IMR-90 (cell line): Measurements from ENCODE around the gene GSE1. TPM values are rescaled to one million over a fixed set of nuclear protein-coding genes. Genes with fewer than 3 reads are reported as not detected.

Source experiments
- ATAC-seq: fragments of 200-7000 bp; cut with Tn5 transposase; 2 replicates; pipeline ENCODE4 v1.9.1; 2020; ENCODE audit warnings: low read depth, mild to moderate bottlenecking, moderate library complexity
- BruUV-seq: library from RNA; stranded (reverse); fragments of 400-500 nt; replicated peaks from 2 replicates; lab custom pipeline; 2021; lab: Mats Ljungman, UMichigan
- CTCF ChIA-PET: fragments of 300-600 bp; formaldehyde crosslinking; extraction: SDS; loops from one replicate; lab custom pipeline; 2021; ENCODE audit warnings: antibody characterized with exemption; lab: Yijun Ruan, JAX
- POLR2A ChIA-PET: fragments of 300-600 bp; sonication (Branson Sonifier 250); formaldehyde crosslinking; loops from one replicate; lab custom pipeline; 2022; ENCODE audit warnings: antibody characterized with exemption; ENCODE audit not compliant: unreplicated experiment; lab: Charles Lee
- DNase-seq: peaks from one replicate; pipeline ENCODE4 v3.0.0; 2013
- H2AFZ ChIP-seq: replicated peaks from 2 replicates; pipeline ENCODE3; 2013; ENCODE audit warnings: low read length, mild to moderate bottlenecking; ENCODE audit not compliant: poor library complexity
- H2AK5ac ChIP-seq: 2 replicates; pipeline ENCODE4 v1.6.1; 2013; ENCODE audit warnings: low read depth, low read length, inconsistent platforms
- H2AK9ac ChIP-seq: replicated peaks from 2 replicates; pipeline ENCODE3; 2013; ENCODE audit warnings: mild to moderate bottlenecking, low read depth, low read length, moderate library complexity; ENCODE audit not compliant: poor library complexity
- H2BK120ac ChIP-seq: 2 replicates; pipeline ENCODE4 v1.6.1; 2013; ENCODE audit warnings: low read depth, low read length, inconsistent platforms
- H2BK15ac ChIP-seq: 3 replicates; pipeline ENCODE4 v1.6.1; 2013; ENCODE audit warnings: low read depth, low read length, inconsistent platforms
- H2BK20ac ChIP-seq: 2 replicates; pipeline ENCODE4 v1.6.1; 2013; ENCODE audit warnings: low read depth, mild to moderate bottlenecking, inconsistent platforms, low read length, moderate library complexity
- H2BK5ac ChIP-seq: 2 replicates; pipeline ENCODE4 v1.6.1; 2013; ENCODE audit warnings: mild to moderate bottlenecking, low read depth, low read length, inconsistent platforms; ENCODE audit not compliant: poor library complexity, severe bottlenecking
- H3K14ac ChIP-seq: replicated peaks from 2 replicates; pipeline ENCODE4 v1.6.1; 2013; ENCODE audit warnings: low read depth, low read length, inconsistent platforms
- H3K18ac ChIP-seq: 2 replicates; pipeline ENCODE4 v1.6.1; 2013; ENCODE audit warnings: low read depth, low read length, control low read depth
- H3K23ac ChIP-seq: 2 replicates; pipeline ENCODE4 v1.6.1; 2013; ENCODE audit warnings: low read depth, low read length, inconsistent platforms
- H3K27ac ChIP-seq: 2 replicates; pipeline ENCODE4 v1.5.1; 2013; ENCODE audit warnings: mild to moderate bottlenecking, control low read depth, low read length; ENCODE audit not compliant: insufficient read depth
- H3K27me3 ChIP-seq: 2 replicates; pipeline ENCODE4 v1.6.1; 2013; ENCODE audit warnings: low read length; ENCODE audit not compliant: control insufficient read depth, insufficient read depth
- H3K36me3 ChIP-seq: 2 replicates; pipeline ENCODE4 v1.6.1; 2013; ENCODE audit warnings: low read length, mixed read lengths; ENCODE audit not compliant: control insufficient read depth, insufficient read depth
- H3K4ac ChIP-seq: 2 replicates; pipeline ENCODE4 v1.6.1; 2013; ENCODE audit warnings: low read depth, low read length, inconsistent platforms
- H3K4me1 ChIP-seq: 2 replicates; pipeline ENCODE4 v1.6.1; 2013; ENCODE audit warnings: low read length, mixed read lengths; ENCODE audit not compliant: control insufficient read depth, insufficient read depth
- H3K4me2 ChIP-seq: 2 replicates; pipeline ENCODE4 v1.6.1; 2013; ENCODE audit warnings: low read depth, mild to moderate bottlenecking, control low read depth, low read length, moderate library complexity
- H3K4me3 ChIP-seq: 2 replicates; pipeline ENCODE4 v1.5.1; 2013; ENCODE audit warnings: low read depth, mild to moderate bottlenecking, control low read depth, low read length, moderate library complexity; ENCODE audit not compliant: insufficient read depth
- H3K56ac ChIP-seq: 2 replicates; pipeline ENCODE4 v1.6.1; 2013; ENCODE audit warnings: low read length, inconsistent platforms; ENCODE audit not compliant: insufficient read depth; ENCODE audit errors: extremely low read depth
- H3K79me1 ChIP-seq, 2 experiments: 2 replicates each; pipeline ENCODE4 v1.6.1; 2013; ENCODE audit warnings: low read length in 2 of 2, inconsistent platforms in 1 of 2, low read depth in 1 of 2
- H3K9ac ChIP-seq: 2 replicates; pipeline ENCODE4 v1.6.1; 2013; ENCODE audit warnings: low read depth, low read length, control low read depth
- H3K9me1 ChIP-seq: 2 replicates; pipeline ENCODE4 v1.6.1; 2013; ENCODE audit warnings: low read length, inconsistent platforms; ENCODE audit not compliant: insufficient read depth
- H3K9me3 ChIP-seq: 2 replicates; pipeline ENCODE4 v1.6.1; 2013; ENCODE audit warnings: low read length; ENCODE audit not compliant: control insufficient read depth, insufficient read depth
- H4K20me1 ChIP-seq: 2 replicates; pipeline ENCODE4 v1.6.1; 2013; ENCODE audit warnings: low read length, inconsistent platforms; ENCODE audit not compliant: insufficient read depth
- H4K5ac ChIP-seq: 2 replicates; pipeline ENCODE4 v1.6.1; 2013; ENCODE audit warnings: mild to moderate bottlenecking, low read depth, low read length, control low read depth
- H4K8ac ChIP-seq, 2 experiments: 2 replicates each; pipeline ENCODE4 v1.6.1; 2013; ENCODE audit warnings: low read depth in 2 of 2, low read length in 2 of 2, control low read depth in 1 of 2, inconsistent platforms in 1 of 2
- H4K91ac ChIP-seq: 2 replicates; pipeline ENCODE4 v1.6.1; 2013; ENCODE audit warnings: low read depth, low read length, inconsistent platforms; ENCODE audit not compliant: insufficient read depth
- BHLHE40 ChIP-seq: fragments of 150-350 bp; IDR thresholded peaks from 2 replicates; pipeline ENCODE4 v1.6.1; 2016; ENCODE audit warnings: mild to moderate bottlenecking, low read depth, low read length
- CHD1 ChIP-seq: IDR thresholded peaks from 2 replicates; pipeline ENCODE4 v1.6.1; 2012; ENCODE audit warnings: low read depth, low read length, improper control_type of control experiment
- MAFK ChIP-seq: IDR thresholded peaks from 2 replicates; pipeline ENCODE4 v1.6.1; 2012; ENCODE audit warnings: low read depth, low read length, improper control_type of control experiment
- NFE2L2 ChIP-seq: fragments of 150-350 bp; IDR thresholded peaks from 2 replicates; pipeline ENCODE4 v1.6.1; 2016; ENCODE audit warnings: low read depth, mild to moderate bottlenecking, low read length
- WGBS, 2 experiments: methylation state at CpG; one replicate each; pipeline versions ENCODE4 v1.1.5 to v1.1.7; 2013; ENCODE audit warnings: missing lambda C conversion rate in 2 of 2; ENCODE audit not compliant: insufficient read length in 1 of 2; ENCODE audit errors: extremely low coverage in 2 of 2; 5-methylcytosine and 5-hydroxymethylcytosine counted together
- dilution Hi-C: fragments of 300-500 bp; cut with HindIII; formaldehyde crosslinking; loops from one replicate; pipeline ENCODE4 v1.14.3; 2018; ENCODE audit warnings: low sequenced_read_pairs; ENCODE audit not compliant: unreplicated experiment
- in situ Hi-C: fragments of 300-500 bp; cut with MboI; formaldehyde crosslinking; loops from 3 replicates; pipeline ENCODE4 v1.14.3; 2019; ENCODE audit warnings: low sequenced_read_pairs, inconsistent platforms, mixed read lengths
- intact Hi-C: fragments of 100-400 bp; cut with micrococcal nuclease; formaldehyde crosslinking; loops from 2 replicates; pipeline ENCODE4 v1.10.0; 2022
- polyA plus RNA-seq, 3 experiments: library from polyadenylated mRNA; depleted of rRNA; stranded (reverse); fragments of >200 nt; gene quantifications; 2 replicates each; pipeline ENCODE4 v1.2.3, GENCODE V29; 2012; ENCODE audit warnings: low replicate concordance in 1 of 3
- total RNA-seq: library from RNA; depleted of rRNA; stranded (reverse); fragments of >200 nt; gene quantifications from 2 replicates; pipeline ENCODE4 v1.2.3, GENCODE V29; 2012
- TF ChIP-seq, protein P1 (sequence below): conservative IDR thresholded peaks from 2 replicates; pipeline ENCODE4 v1.5.1; 2012; ENCODE audit warnings: mild to moderate bottlenecking, low read depth, low read length, improper control_type of control experiment

Gene GSE1
- total and polyA plus RNA-seq, 2 of the 4 experiments (the other 2 are of a cell fraction) = 14.9 to 25.5 TPM

DNA sequence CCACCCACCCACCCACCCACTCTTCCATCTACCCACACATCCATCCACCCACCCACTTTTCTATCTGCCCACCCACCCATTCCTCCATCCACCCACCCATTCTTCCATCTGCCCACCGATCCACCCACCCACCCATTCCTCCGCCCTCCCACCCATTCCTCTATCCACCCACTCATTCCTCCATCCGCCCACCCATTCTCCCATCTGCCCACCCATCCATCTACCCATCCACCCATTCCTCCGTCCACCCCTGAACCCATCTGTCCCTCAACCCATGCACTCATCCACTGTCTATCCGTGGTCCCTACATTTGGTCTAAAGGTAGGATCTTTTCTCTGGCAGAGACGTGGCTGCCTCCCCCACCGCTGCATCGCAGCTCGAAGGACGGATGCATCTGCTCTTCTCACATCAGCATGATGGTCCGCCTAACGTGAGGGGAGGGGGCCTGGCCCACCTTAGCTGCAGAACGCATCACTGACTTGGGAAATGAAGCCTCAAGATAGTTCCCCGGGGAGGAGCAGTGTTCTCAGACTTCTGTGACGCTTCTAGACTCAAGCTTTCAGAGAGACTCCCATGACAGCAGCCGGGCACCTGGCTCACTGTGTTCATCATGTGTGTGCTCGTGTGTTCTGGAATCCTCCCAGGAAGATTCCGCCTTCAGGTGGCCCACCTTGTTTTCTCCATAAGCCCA lies 17.2 kb upstream of the GSE1 start:
- WGBS, 2 experiments = 95 to 100% methylated on average over 2 to 13 of the region's 18 CpGs
- ATAC-seq (no peak), DNase-seq (no peak)
- H3K9ac ChIP-seq = no peak overlapping the region
- peaks cover 85% of the 10 kb centered on the region for H4K20me1 ChIP-seq
- no peak overlapping the region for H3K23ac ChIP-seq
- TF ChIP-seq MAFK = no peak
- no peak for TF ChIP-seq NFE2L2
- TF ChIP-seq BHLHE40 = no peak
- TF ChIP-seq, protein P1, sequence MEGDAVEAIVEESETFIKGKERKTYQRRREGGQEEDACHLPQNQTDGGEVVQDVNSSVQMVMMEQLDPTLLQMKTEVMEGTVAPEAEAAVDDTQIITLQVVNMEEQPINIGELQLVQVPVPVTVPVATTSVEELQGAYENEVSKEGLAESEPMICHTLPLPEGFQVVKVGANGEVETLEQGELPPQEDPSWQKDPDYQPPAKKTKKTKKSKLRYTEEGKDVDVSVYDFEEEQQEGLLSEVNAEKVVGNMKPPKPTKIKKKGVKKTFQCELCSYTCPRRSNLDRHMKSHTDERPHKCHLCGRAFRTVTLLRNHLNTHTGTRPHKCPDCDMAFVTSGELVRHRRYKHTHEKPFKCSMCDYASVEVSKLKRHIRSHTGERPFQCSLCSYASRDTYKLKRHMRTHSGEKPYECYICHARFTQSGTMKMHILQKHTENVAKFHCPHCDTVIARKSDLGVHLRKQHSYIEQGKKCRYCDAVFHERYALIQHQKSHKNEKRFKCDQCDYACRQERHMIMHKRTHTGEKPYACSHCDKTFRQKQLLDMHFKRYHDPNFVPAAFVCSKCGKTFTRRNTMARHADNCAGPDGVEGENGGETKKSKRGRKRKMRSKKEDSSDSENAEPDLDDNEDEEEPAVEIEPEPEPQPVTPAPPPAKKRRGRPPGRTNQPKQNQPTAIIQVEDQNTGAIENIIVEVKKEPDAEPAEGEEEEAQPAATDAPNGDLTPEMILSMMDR = no peak
- no peak for TF ChIP-seq CHD1
- no peak overlapping the region for H3K56ac ChIP-seq
- H4K5ac ChIP-seq = no peak overlapping the region
- H2AK9ac ChIP-seq = no peak overlapping the region
- H3K4ac ChIP-seq = no peak overlapping the region
- H3K36me3 ChIP-seq = no peaks in the 10 kb centered on the region
- H3K27me3 ChIP-seq = no peaks in the 10 kb centered on the region
- intact Hi-C loops (no loop called here), dilution Hi-C loops (no loop called here), in situ Hi-C loops (no loop called here)
- no peak overlapping the region for H3K4me3 ChIP-seq
- peaks cover 8% of the 10 kb centered on the region for H3K4me1 ChIP-seq
- ChIA-PET POLR2A (no interaction called here), CTCF (no interaction called here)
- H4K8ac ChIP-seq = no peak overlapping the region
- H4K91ac ChIP-seq = no peak overlapping the region
- no TSS peak for BruUV-seq
- no peaks in the 10 kb centered on the region for H3K9me3 ChIP-seq
- H2AFZ ChIP-seq = no peak overlapping the region
- peaks cover 16 to 64% of the 10 kb centered on the region in 2 experiments for H3K79me1 ChIP-seq
- no peak overlapping the region for H2AK5ac ChIP-seq
- H2BK20ac ChIP-seq = no peak overlapping the region
- H2BK5ac ChIP-seq = no peak overlapping the region
- H2BK15ac ChIP-seq = no peak overlapping the region
- peaks cover 12% of the 10 kb centered on the region for H3K9me1 ChIP-seq
- H3K14ac ChIP-seq = no peak overlapping the region
- H3K18ac ChIP-seq = no peak overlapping the region
- H2BK120ac ChIP-seq = no peak overlapping the region
- no peak overlapping the region for H3K4me2 ChIP-seq
- no peak overlapping the region for H3K27ac ChIP-seq
